ENCODE measurements around the gene DLX2. TPM values are rescaled to one million over a fixed set of nuclear protein-coding genes. Genes with fewer than 3 reads are reported as not detected.
"Not testable (repeated sequence)": the region's sequence is repeated elsewhere in the genome, so short reads cannot be mapped to it uniquely, and the experiment has no call there.

Gene DLX2
- total and polyA plus RNA-seq, 2 donors (not counting 3 experiments of a cell fraction or from before 2014, with no cell fraction given), result not detected

DNA sequence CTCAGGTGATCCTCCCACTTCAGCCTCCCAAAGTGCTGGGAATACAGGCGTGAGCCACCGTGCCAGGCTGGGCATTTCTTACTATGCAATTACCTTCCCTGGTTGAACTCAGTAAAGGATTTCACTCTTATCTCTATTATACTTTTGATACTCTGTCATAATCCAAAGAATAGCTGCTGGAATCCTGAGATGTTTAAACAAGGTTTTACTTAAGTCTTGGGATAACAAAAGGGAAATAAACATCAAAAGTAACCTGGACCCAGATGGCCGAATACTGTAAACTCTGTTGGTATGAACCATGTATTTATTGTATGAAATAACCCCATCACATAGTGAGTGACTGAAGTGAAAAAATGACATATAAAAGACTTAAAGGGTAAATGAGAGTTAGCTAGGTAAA, 11.9 kb upstream of the DLX2 start:
- H3K9me1 ChIP-seq (replicated peaks; ENCODE audit: control insufficient read depth, extremely low read depth, insufficient read depth, low read length), result no peaks in the 10 kb centered on the region
- DNase-seq (ENCODE audit: low read depth, low spot score), result no peak
- no peak overlapping the region for H2AFZ ChIP-seq (ENCODE audit: low read depth, low read length)
- no peaks in the 10 kb centered on the region for H3K27me3 ChIP-seq (ENCODE audit: control insufficient read depth in 2 of 2, insufficient read depth in 2 of 2, low read length in 2 of 2)
- H3K79me2 ChIP-seq (ENCODE audit: control insufficient read depth, insufficient read depth, low read length), result no peaks in the 10 kb centered on the region
- CTCF ChIA-PET, result interaction anchor here (0.7 to 5.2 kb wide), 7 partner anchors 8 to 1142 kb away, joined by 3 to 63 read pairs (median 7); partner anchors contain the start of gene SLC25A12
- H3K36me3 ChIP-seq (ENCODE audit: control insufficient read depth in 2 of 2, extremely low read depth in 1 of 2, insufficient read depth in 2 of 2, low read length in 2 of 2), result no peaks in the 10 kb centered on the region
- no TSS peak for BruUV-seq (replicated peaks)
- no peak overlapping the region for H3K9ac ChIP-seq (replicated peaks; ENCODE audit: extremely low read depth, insufficient read depth, low read length)
- dilution Hi-C loops (cut with MboI; ENCODE audit: extremely low pct_ligation_motif_present, low sequenced_read_pairs) (no loop called here), intact Hi-C loops (cut with micrococcal nuclease) (no loop called here)
- POLR2A ChIA-PET, result no interaction called here
- no peaks in the 10 kb centered on the region for H3K9me3 ChIP-seq (replicated peaks; ENCODE audit: control insufficient read depth, insufficient read depth, low read length)
- H3K4me2 ChIP-seq (ENCODE audit: insufficient read depth, low read length), result no peak overlapping the region
- H3K27ac ChIP-seq (ENCODE audit: insufficient read depth, low read depth, low read length), result no peak overlapping the region
- H3K4me3 ChIP-seq (replicated peaks in 1 of 3; ENCODE audit: insufficient read depth in 1 of 3, low read depth in 1 of 3, low read length in 3 of 3), result no peak overlapping the region
- no peaks in the 10 kb centered on the region for H4K20me1 ChIP-seq (replicated peaks; ENCODE audit: control insufficient read depth, extremely low read depth, insufficient read depth, low read length)
- TF ChIP-seq MYC (IDR thresholded peaks at IDR 0.05; ENCODE audit: low read depth, low read length) (no peak), POLR2AphosphoS5 (IDR thresholded peaks at IDR 0.05; ENCODE audit: insufficient read depth, low read depth, low read length) (no peak), GATA2 (IDR thresholded peaks at IDR 0.05; ENCODE audit: insufficient read depth, insufficient read length, low read depth, low read length) (no peak), FOS (IDR thresholded peaks at IDR 0.05; ENCODE audit: borderline replicate concordance, insufficient read depth, low read length) (no peak), JUN (IDR thresholded peaks at IDR 0.05; ENCODE audit: borderline replicate concordance, insufficient read depth, insufficient read length, low read depth) (no peak), POLR2A (IDR thresholded peaks at IDR 0.05; ENCODE audit: low read depth, low read length) (no peak), EZH2 (IDR thresholded peaks at IDR 0.05; ENCODE audit: borderline replicate concordance, low read depth, low read length, severe bottlenecking) (no peak)
- TF ChIP-seq, protein P1, sequence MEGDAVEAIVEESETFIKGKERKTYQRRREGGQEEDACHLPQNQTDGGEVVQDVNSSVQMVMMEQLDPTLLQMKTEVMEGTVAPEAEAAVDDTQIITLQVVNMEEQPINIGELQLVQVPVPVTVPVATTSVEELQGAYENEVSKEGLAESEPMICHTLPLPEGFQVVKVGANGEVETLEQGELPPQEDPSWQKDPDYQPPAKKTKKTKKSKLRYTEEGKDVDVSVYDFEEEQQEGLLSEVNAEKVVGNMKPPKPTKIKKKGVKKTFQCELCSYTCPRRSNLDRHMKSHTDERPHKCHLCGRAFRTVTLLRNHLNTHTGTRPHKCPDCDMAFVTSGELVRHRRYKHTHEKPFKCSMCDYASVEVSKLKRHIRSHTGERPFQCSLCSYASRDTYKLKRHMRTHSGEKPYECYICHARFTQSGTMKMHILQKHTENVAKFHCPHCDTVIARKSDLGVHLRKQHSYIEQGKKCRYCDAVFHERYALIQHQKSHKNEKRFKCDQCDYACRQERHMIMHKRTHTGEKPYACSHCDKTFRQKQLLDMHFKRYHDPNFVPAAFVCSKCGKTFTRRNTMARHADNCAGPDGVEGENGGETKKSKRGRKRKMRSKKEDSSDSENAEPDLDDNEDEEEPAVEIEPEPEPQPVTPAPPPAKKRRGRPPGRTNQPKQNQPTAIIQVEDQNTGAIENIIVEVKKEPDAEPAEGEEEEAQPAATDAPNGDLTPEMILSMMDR (IDR thresholded peaks at IDR 0.05; ENCODE audit: extremely low read depth in 1 of 2, insufficient read depth in 1 of 2, low read depth in 1 of 2, low read length in 2 of 2), result no peak
- TF ChIP-seq, protein P2, sequence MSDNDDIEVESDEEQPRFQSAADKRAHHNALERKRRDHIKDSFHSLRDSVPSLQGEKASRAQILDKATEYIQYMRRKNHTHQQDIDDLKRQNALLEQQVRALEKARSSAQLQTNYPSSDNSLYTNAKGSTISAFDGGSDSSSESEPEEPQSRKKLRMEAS (IDR thresholded peaks at IDR 0.05; ENCODE audit: insufficient read depth, insufficient read length), result no peak
- FAIRE-seq, result no peak
- peaks cover 4% of the 10 kb centered on the region for H3K4me1 ChIP-seq (ENCODE audit: control insufficient read depth, extremely low read depth, insufficient read depth, low read length)

DNA sequence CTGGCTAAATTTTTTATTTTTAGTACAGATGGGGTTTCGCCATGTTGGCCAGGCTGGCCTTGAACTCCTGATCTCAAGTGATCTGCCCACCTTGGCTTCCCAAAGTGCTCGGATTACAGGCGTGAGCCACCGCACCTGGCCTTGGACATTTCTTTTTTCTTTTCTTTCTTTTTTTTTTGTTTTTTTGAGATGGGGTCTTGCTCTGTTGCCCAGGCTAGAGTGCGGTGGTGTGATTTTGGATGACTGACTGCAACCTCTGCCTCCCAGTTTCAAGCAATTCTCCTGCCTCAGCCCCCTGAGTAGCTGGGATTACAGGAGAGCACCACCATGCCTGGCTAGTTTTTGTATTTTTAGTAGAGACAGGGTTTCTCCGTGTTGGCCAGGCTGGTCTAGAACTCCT, 11.5 kb upstream of the DLX2 start:
- H3K27ac ChIP-seq (ENCODE audit: insufficient read depth, low read depth, low read length); DNase-seq (ENCODE audit: low read depth, low spot score); H3K79me2 ChIP-seq (ENCODE audit: control insufficient read depth, insufficient read depth, low read length); FAIRE-seq; H3K36me3 ChIP-seq (ENCODE audit: control insufficient read depth in 2 of 2, extremely low read depth in 1 of 2, insufficient read depth in 2 of 2, low read length in 2 of 2); POLR2A ChIA-PET; intact Hi-C loops (cut with micrococcal nuclease); H3K4me1 ChIP-seq (ENCODE audit: control insufficient read depth, extremely low read depth, insufficient read depth, low read length); H3K9ac ChIP-seq (replicated peaks; ENCODE audit: extremely low read depth, insufficient read depth, low read length); H3K9me3 ChIP-seq (replicated peaks; ENCODE audit: control insufficient read depth, insufficient read depth, low read length); H2AFZ ChIP-seq (ENCODE audit: low read depth, low read length); BruUV-seq (replicated peaks); H3K4me2 ChIP-seq (ENCODE audit: insufficient read depth, low read length); H3K9me1 ChIP-seq (replicated peaks; ENCODE audit: control insufficient read depth, extremely low read depth, insufficient read depth, low read length); H3K4me3 ChIP-seq (replicated peaks in 1 of 3; ENCODE audit: insufficient read depth in 1 of 3, low read depth in 1 of 3, low read length in 3 of 3); dilution Hi-C loops (cut with MboI; ENCODE audit: extremely low pct_ligation_motif_present, low sequenced_read_pairs); H3K27me3 ChIP-seq (ENCODE audit: control insufficient read depth in 2 of 2, insufficient read depth in 2 of 2, low read length in 2 of 2); H4K20me1 ChIP-seq (replicated peaks; ENCODE audit: control insufficient read depth, extremely low read depth, insufficient read depth, low read length): not testable (repeated sequence)
- CTCF ChIA-PET, result interaction anchor here (0.5 to 5.2 kb wide), 28 partner anchors 8 to 1141 kb away, joined by 3 to 63 read pairs (median 5); partner anchors contain the start of genes DLX2, HAT1 and SLC25A12
